Caco-2 (cell line): ENCODE results near the gene PALLD. TPM values are rescaled to one million over a fixed set of nuclear protein-coding genes. Genes with fewer than 3 reads are reported as not detected.

Experiments
- BruUV-seq: library from RNA; stranded (reverse); fragments of 400-500 nt; replicated peaks from 2 replicates; lab custom pipeline; 2021; lab: Mats Ljungman, UMichigan
- CTCF ChIA-PET: fragments of 300-600 bp; sonication (Branson Sonifier 250); formaldehyde crosslinking; loops from one replicate; lab custom pipeline; 2022; ENCODE audit warnings: antibody characterized with exemption; lab: Charles Lee
- POLR2A ChIA-PET: fragments of 300-600 bp; sonication (Branson Sonifier 250); formaldehyde crosslinking; loops from one replicate; lab custom pipeline; 2022; ENCODE audit warnings: antibody characterized with exemption; lab: Charles Lee
- DNase-seq, 2 experiments: peaks; one replicate each; pipeline versions ENCODE4 v3.0.0 to v3.0.0-alpha.2; 2020 to 2022
- H3K27me3 ChIP-seq: replicated peaks from 2 replicates; pipeline ENCODE4 v1.6.0; 2011; ENCODE audit warnings: low read length; ENCODE audit not compliant: control insufficient read depth, insufficient read depth
- H3K36me3 ChIP-seq: 2 replicates; pipeline ENCODE4 v1.5.1; 2011; ENCODE audit warnings: low read length; ENCODE audit not compliant: control insufficient read depth, insufficient read depth
- H3K4me1 ChIP-seq: fragments of 250-450 bp; sonication (Bioruptor Pico); 2 replicates; pipeline ENCODE4 v1.5.1; 2020; ENCODE audit warnings: mild to moderate bottlenecking
- H3K4me3 ChIP-seq: 2 replicates; pipeline ENCODE4 v1.5.1; 2011; ENCODE audit warnings: low read depth, mild to moderate bottlenecking, control low read depth, low read length
- H3K9me3 ChIP-seq: fragments of 250-450 bp; sonication (Bioruptor Pico); 2 replicates; pipeline ENCODE4 v1.5.1; 2020; ENCODE audit warnings: mild to moderate bottlenecking, moderate library complexity
- H3K27ac Mint-ChIP-seq: one replicate; pipeline ENCODE4 v1.8.0; 2022; ENCODE audit warnings: mixed read lengths; ENCODE audit not compliant: unreplicated experiment
- H3K27me3 Mint-ChIP-seq: one replicate; pipeline ENCODE4 v1.8.0; 2022; ENCODE audit warnings: mixed read lengths; ENCODE audit not compliant: insufficient read depth, unreplicated experiment
- H3K36me3 Mint-ChIP-seq: one replicate; pipeline ENCODE4 v1.8.0; 2022; ENCODE audit warnings: mild to moderate bottlenecking, mixed read lengths; ENCODE audit not compliant: insufficient read depth, unreplicated experiment
- H3K4me1 Mint-ChIP-seq: one replicate; pipeline ENCODE4 v1.8.0; 2022; ENCODE audit warnings: low read depth, mixed read lengths; ENCODE audit not compliant: unreplicated experiment
- H3K4me3 Mint-ChIP-seq: one replicate; pipeline ENCODE4 v1.8.0; 2022; ENCODE audit warnings: mild to moderate bottlenecking, moderate library complexity, mixed read lengths; ENCODE audit not compliant: unreplicated experiment
- H3K9me3 Mint-ChIP-seq: one replicate; pipeline ENCODE4 v1.8.0; 2022; ENCODE audit warnings: mixed read lengths; ENCODE audit not compliant: unreplicated experiment
- CTCF ChIP-seq, 2 experiments: fragments of 200-600 bp in 1 of 2; IDR thresholded peaks; 1 replicate in 1 of 2; 2 replicates in 1 of 2; pipeline versions ENCODE4 v1.5.1 to v1.8.0; 2011 to 2022; ENCODE audit warnings: antibody characterized with exemption in 1 of 2, control low read depth in 1 of 2, inconsistent platforms in 1 of 2, low read depth in 1 of 2, low read length in 1 of 2, mild to moderate bottlenecking in 1 of 2, moderate library complexity in 1 of 2; ENCODE audit not compliant: insufficient read depth in 1 of 2, severe bottlenecking in 1 of 2, unreplicated experiment in 1 of 2
- intact Hi-C: fragments of 100-400 bp; cut with micrococcal nuclease; formaldehyde crosslinking; loops from one replicate; pipeline ENCODE4 v1.10.0; 2022; ENCODE audit not compliant: unreplicated experiment
- total RNA-seq: library from RNA; stranded (reverse); gene quantifications from 2 replicates; pipeline ENCODE4 v1.2.3, GENCODE V29; 2022

The PALLD gene
- total RNA-seq, 1 experiment from 2014 or later: 12.3 TPM

DNA sequence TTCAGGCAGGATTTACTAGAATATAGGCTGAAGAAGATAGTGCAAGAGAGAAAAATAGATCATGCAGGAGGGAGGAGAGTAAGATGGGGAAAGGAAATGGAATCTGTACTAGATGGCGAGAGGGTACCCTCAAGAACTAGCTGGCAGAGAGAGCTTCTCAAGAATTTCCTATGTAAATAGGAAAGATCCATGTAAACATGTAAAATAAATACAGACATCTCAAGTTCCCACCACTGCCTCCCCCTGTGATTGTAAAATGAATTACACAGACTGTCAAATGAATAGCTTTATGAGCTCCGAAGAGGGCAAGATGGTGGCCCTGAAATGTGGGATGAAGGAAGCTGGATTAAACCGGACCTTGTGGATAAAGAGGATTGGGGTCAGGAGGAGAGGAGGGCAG, 178.0 kb downstream of the PALLD start:
- Histone ChIP-seq H3K9me3 (no peaks in the 10 kb centered on the region), H3K4me3 (no peak overlapping the region), H3K36me3 (no peaks in the 10 kb centered on the region), H3K4me1 (peaks cover 9% of the 10 kb centered on the region; the same call in 1 of the 2 replicates), H3K27me3 (no peaks in the 10 kb centered on the region)
- H3K4me1 Mint-ChIP-seq: peaks cover 6% of the 10 kb centered on the region
- H3K9me3 Mint-ChIP-seq: no peaks in the 10 kb centered on the region
- no peak for DNase-seq
- H3K4me3 Mint-ChIP-seq: no peak overlapping the region
- TF ChIP-seq CTCF (IDR thresholded peaks at IDR 0.05; ENCODE audit: insufficient read depth in 1 of 2, low read depth in 1 of 2, low read length in 1 of 2, severe bottlenecking in 1 of 2, unreplicated experiment in 1 of 2): no peak
- no peak overlapping the region for H3K27ac Mint-ChIP-seq
- POLR2A ChIA-PET: no interaction called here
- H3K27me3 Mint-ChIP-seq: no peaks in the 10 kb centered on the region
- no peaks in the 10 kb centered on the region for H3K36me3 Mint-ChIP-seq
- intact Hi-C loops: no loop called here
- no TSS peak for BruUV-seq
- CTCF ChIA-PET: interaction anchor here (0.6 kb wide), 1 partner anchor 135 kb away, joined by 3 read pairs; no protein-coding TSS in a partner anchor

DNA sequence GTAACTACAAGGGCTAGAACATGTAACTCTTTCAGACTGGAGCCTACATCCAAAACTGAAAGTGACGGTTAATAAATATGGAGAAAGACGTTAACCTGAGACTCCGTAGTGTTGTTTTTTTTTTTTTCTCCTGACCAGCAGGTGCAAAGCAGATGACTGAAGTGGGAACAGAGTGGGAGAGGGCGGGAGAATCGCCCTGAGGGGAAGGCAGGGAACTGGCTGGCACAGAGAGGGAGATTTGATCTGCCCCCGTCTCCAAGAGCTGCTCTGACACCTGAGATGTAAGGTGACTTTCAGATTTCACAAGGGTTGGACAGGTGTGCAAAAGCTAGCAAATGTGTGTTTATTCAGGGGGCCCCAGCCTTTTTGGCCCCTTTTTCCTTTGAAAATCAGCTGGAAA, 180.2 kb downstream of the PALLD start:
- no peak for TF ChIP-seq CTCF (IDR thresholded peaks at IDR 0.05; ENCODE audit: insufficient read depth in 1 of 2, low read depth in 1 of 2, low read length in 1 of 2, severe bottlenecking in 1 of 2, unreplicated experiment in 1 of 2)
- Histone ChIP-seq H3K9me3 (no peaks in the 10 kb centered on the region), H3K27me3 (no peaks in the 10 kb centered on the region), H3K4me3 (no peak overlapping the region), H3K36me3 (no peaks in the 10 kb centered on the region), H3K4me1 (peaks cover 9% of the 10 kb centered on the region; the same call in 1 of the 2 replicates)
- Mint-ChIP-seq H3K4me1 (peaks cover 6% of the 10 kb centered on the region), H3K36me3 (no peaks in the 10 kb centered on the region), H3K4me3 (no peak overlapping the region), H3K27me3 (no peaks in the 10 kb centered on the region), H3K27ac (no peak overlapping the region), H3K9me3 (no peaks in the 10 kb centered on the region)
- CTCF ChIA-PET: interaction anchor here (0.7 kb wide), 1 partner anchor 427 kb away, joined by 5 read pairs; no protein-coding TSS in a partner anchor
- intact Hi-C loops: no loop called here
- no peak for DNase-seq
- no TSS peak for BruUV-seq
- POLR2A ChIA-PET: no interaction called here

DNA sequence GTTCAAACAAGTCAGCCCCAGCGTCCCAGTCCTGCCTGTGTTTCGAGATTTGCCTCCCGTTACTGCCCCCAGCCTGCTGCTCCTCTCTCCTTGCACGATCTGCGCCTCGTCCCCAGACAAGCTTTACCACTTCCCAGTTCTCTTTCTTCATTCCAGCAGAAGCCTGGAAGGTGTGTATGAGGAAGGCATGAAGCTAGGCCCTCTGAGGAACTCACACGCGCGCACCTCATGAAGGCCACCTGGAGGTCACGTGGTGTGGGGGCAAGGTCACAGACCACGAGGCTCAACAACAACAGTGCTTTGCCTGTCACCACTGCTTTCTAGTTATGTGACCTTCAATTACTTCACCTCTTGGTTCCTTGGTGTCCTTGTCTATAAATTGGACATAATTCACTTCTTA, 181.0 kb downstream of the PALLD start:
- H3K4me1 Mint-ChIP-seq: peaks cover 6% of the 10 kb centered on the region
- TF ChIP-seq CTCF (IDR thresholded peaks at IDR 0.05; ENCODE audit: insufficient read depth in 1 of 2, low read depth in 1 of 2, low read length in 1 of 2, severe bottlenecking in 1 of 2, unreplicated experiment in 1 of 2): no peak
- H3K4me1 ChIP-seq: peaks cover 9% of the 10 kb centered on the region; the same call in 1 of the 2 replicates
- CTCF ChIA-PET: no interaction called here
- no peaks in the 10 kb centered on the region for H3K27me3 Mint-ChIP-seq
- H3K9me3 ChIP-seq: no peaks in the 10 kb centered on the region
- H3K27me3 ChIP-seq: no peaks in the 10 kb centered on the region
- POLR2A ChIA-PET: no interaction called here
- H3K4me3 Mint-ChIP-seq: no peak overlapping the region
- intact Hi-C loops: no loop called here
- H3K36me3 Mint-ChIP-seq: no peaks in the 10 kb centered on the region
- no peaks in the 10 kb centered on the region for H3K9me3 Mint-ChIP-seq
- no TSS peak for BruUV-seq
- DNase-seq: no peak
- no peak overlapping the region for H3K4me3 ChIP-seq
- H3K36me3 ChIP-seq: no peaks in the 10 kb centered on the region
- peak overlapping the region; percentile 56 for H3K27ac Mint-ChIP-seq
